GM06990 (cell line): ENCODE results near the gene CSTPP1.
"Not testable (repeated sequence)": the region's sequence is repeated elsewhere in the genome, so short reads cannot be mapped to it uniquely, and the experiment has no call there.

ENCODE experiments used
- DNase-seq: peaks from one replicate; pipeline ENCODE4 v3.0.0-alpha.2; 2011; ENCODE audit not compliant: insufficient read length; ENCODE audit errors: extremely low read depth
- H3K27me3 ChIP-seq: replicated peaks from 2 replicates; pipeline ENCODE4 v1.6.0; 2011; ENCODE audit warnings: low read length; ENCODE audit not compliant: control insufficient read depth, insufficient read depth
- H3K36me3 ChIP-seq: 2 replicates; pipeline ENCODE4 v1.5.1; 2011; ENCODE audit warnings: low read length; ENCODE audit not compliant: control insufficient read depth, insufficient read depth
- H3K4me3 ChIP-seq: replicated peaks from 2 replicates; pipeline ENCODE4 v1.5.1; 2011; ENCODE audit warnings: low read depth, mild to moderate bottlenecking, control low read depth, low read length
- CTCF ChIP-seq: IDR thresholded peaks from 2 replicates; pipeline ENCODE4 v1.5.1; 2011; ENCODE audit warnings: low read length, control low read depth, mild to moderate bottlenecking, inconsistent platforms; ENCODE audit not compliant: insufficient read depth, poor library complexity, severe bottlenecking

Gene CSTPP1

GRCh38 chr11:46917762-46918082, 18.8 kb upstream of the CSTPP1 start:
- H3K4me3 ChIP-seq = peak overlapping the region; percentile 40; the same call in 1 of the 2 replicates
- TF ChIP-seq CTCF = no peak
- H3K27me3 ChIP-seq = no peaks in the 10 kb centered on the region; the same call in none of the 2 replicates
- DNase-seq = no peak
- no peaks in the 10 kb centered on the region for H3K36me3 ChIP-seq

GRCh38 chr11:46918083-46918787, 18.3 kb upstream of the CSTPP1 start, which contains the start of gene LRP4:
LRP4 (minus strand) TSS chr11:46918550; CDS start chr11:46918379, 171 bp downstream.
- TF ChIP-seq CTCF = no peak
- H3K36me3 ChIP-seq = no peaks in the 10 kb centered on the region
- no peak for DNase-seq
- H3K27me3 ChIP-seq = no peaks in the 10 kb centered on the region; the same call in none of the 2 replicates
- peak within 1 kb of the TSS; percentile 40 for H3K4me3 ChIP-seq

- Histone ChIP-seq H3K36me3 (no peaks in the 10 kb centered on the region), H3K27me3 (no peaks in the 10 kb centered on the region; the same call in none of the 2 replicates), H3K4me3 (no peak overlapping the region; the same call in 1 of the 2 replicates)
- DNase-seq = no peak
- TF ChIP-seq CTCF = no peak
Measured at GRCh38 chr11:46918788-46919513, 17.6 kb upstream of the CSTPP1 start.

GRCh38 chr11:46920755-46921154, 15.8 kb upstream of the CSTPP1 start:
- H3K27me3 ChIP-seq = no peaks in the 10 kb centered on the region; the same call in none of the 2 replicates
- TF ChIP-seq CTCF = no peak
- no peak for DNase-seq
- no peaks in the 10 kb centered on the region for H3K36me3 ChIP-seq
- no peak overlapping the region for H3K4me3 ChIP-seq

GRCh38 chr11:46927928-46928327, 8.6 kb upstream of the CSTPP1 start:
- H3K4me3 ChIP-seq, H3K36me3 ChIP-seq, H3K27me3 ChIP-seq, DNase-seq: not testable (repeated sequence)

- not testable (repeated sequence) for DNase-seq, H3K36me3 ChIP-seq, H3K4me3 ChIP-seq, H3K27me3 ChIP-seq
Measured at GRCh38 chr11:46928701-46929100, 7.9 kb upstream of the CSTPP1 start.
